NCI-H1105 (cell line): ENCODE measurements around the gene PUDP.
"Not testable (repeated sequence)": the region's sequence is repeated elsewhere in the genome, so short reads cannot be mapped to it uniquely, and the experiment has no call there.

Experiments used
- DNase-seq: peaks from one replicate; lab custom pipeline; 2025; lab: John Stamatoyannopoulos, UW

PUDP gene

GRCh38 chrX:7072856-7073255 lies 75.1 kb downstream of the PUDP start:
- DNase-seq: no peak

GRCh38 chrX:7071390-7071789 lies 76.6 kb downstream of the PUDP start:
- DNase-seq: no peak

GRCh38 chrX:7069556-7069955 lies 78.4 kb downstream of the PUDP start:
- no peak for DNase-seq

- no peak for DNase-seq
Observed at GRCh38 chrX:7068939-7069367, 79.0 kb downstream of the PUDP start.

GRCh38 chrX:7067256-7067655 lies 80.7 kb downstream of the PUDP start:
- DNase-seq: no peak

GRCh38 chrX:7065473-7065872 lies 82.5 kb downstream of the PUDP start:
- no peak for DNase-seq

GRCh38 chrX:7062903-7063302 lies 85.0 kb downstream of the PUDP start:
- no peak for DNase-seq

GRCh38 chrX:7062276-7062675 lies 85.7 kb downstream of the PUDP start:
- DNase-seq: no peak

- no peak for DNase-seq
Observed at GRCh38 chrX:7061429-7061828, 86.5 kb downstream of the PUDP start.

- DNase-seq: no peak
Observed at GRCh38 chrX:7060444-7060843, 87.5 kb downstream of the PUDP start.

- no peak for DNase-seq
Observed at GRCh38 chrX:7059859-7060258, 88.1 kb downstream of the PUDP start.

GRCh38 chrX:7059214-7059838 lies 88.6 kb downstream of the PUDP start:
- DNase-seq: no peak

- no peak for DNase-seq
Observed at GRCh38 chrX:7055386-7056137, 92.4 kb downstream of the PUDP start.

- DNase-seq: no peak
Observed at GRCh38 chrX:7054219-7055216, 93.4 kb downstream of the PUDP start.

- no peak for DNase-seq
Observed at GRCh38 chrX:7052541-7052940, 95.4 kb downstream of the PUDP start.

- DNase-seq: no peak
Observed at GRCh38 chrX:7050271-7050670, 97.7 kb downstream of the PUDP start.

- no peak for DNase-seq
Observed at GRCh38 chrX:7047951-7048350, 100.0 kb downstream of the PUDP start.

- no peak for DNase-seq
Observed at GRCh38 chrX:7045238-7045955, 102.6 kb downstream of the PUDP start.

- DNase-seq: not testable (repeated sequence)
Observed at GRCh38 chrX:7043796-7044433, 104.0 kb downstream of the PUDP start.

GRCh38 chrX:7028246-7028645 lies 119.7 kb downstream of the PUDP start:
- no peak for DNase-seq

GRCh38 chrX:7027071-7027470 lies 120.9 kb downstream of the PUDP start:
- peak; percentile 51 for DNase-seq
